A673 (cell line): ENCODE measurements around the gene OR5AR1. TPM values are rescaled to one million over a fixed set of nuclear protein-coding genes. Genes with fewer than 3 reads are reported as not detected.
"Not testable (repeated sequence)": the region's sequence is repeated elsewhere in the genome, so short reads cannot be mapped to it uniquely, and the experiment has no call there.

Source experiments
- BruUV-seq: library from RNA; stranded (reverse); fragments of 400-500 nt; replicated peaks from 2 replicates; lab custom pipeline; 2021; lab: Mats Ljungman, UMichigan
- CTCF ChIA-PET: fragments of 300-600 bp; sonication (Branson Sonifier 250); formaldehyde crosslinking; loops from one replicate; lab custom pipeline; 2022; ENCODE audit warnings: antibody characterized with exemption; lab: Charles Lee
- POLR2A ChIA-PET: fragments of 300-600 bp; sonication (Branson Sonifier 250); formaldehyde crosslinking; loops from one replicate; lab custom pipeline; 2022; ENCODE audit warnings: antibody characterized with exemption; ENCODE audit not compliant: low non-redundant PET; lab: Charles Lee
- DNase-seq: peaks from one replicate; pipeline ENCODE4 v3.0.0-alpha.2; 2015; ENCODE audit warnings: low spot score
- H3K27ac ChIP-seq: fragments of 200-600 bp; sonication (generic); 2 replicates; pipeline ENCODE4 v1.5.1; 2016; ENCODE audit warnings: mixed run types, low read depth, mild to moderate bottlenecking, mixed read lengths, antibody characterized with exemption, low read length; ENCODE audit not compliant: poor library complexity, severe bottlenecking
- H3K27me3 ChIP-seq: fragments of 200-600 bp; sonication (generic); replicated peaks from 2 replicates; pipeline ENCODE4 v1.6.1; 2017; ENCODE audit warnings: mixed run types, low read depth, mild to moderate bottlenecking, mixed read lengths, antibody characterized with exemption, low read length; ENCODE audit not compliant: insufficient read depth, poor library complexity
- H3K36me3 ChIP-seq: fragments of 200-600 bp; sonication (generic); 2 replicates; pipeline ENCODE4 v1.6.1; 2016; ENCODE audit warnings: mixed run types, mild to moderate bottlenecking, mixed read lengths, antibody characterized with exemption, low read length; ENCODE audit not compliant: insufficient read depth, poor library complexity, severe bottlenecking
- H3K4me1 ChIP-seq: fragments of 200-600 bp; sonication (generic); 2 replicates; pipeline ENCODE4 v1.6.1; 2017; ENCODE audit warnings: mixed run types, mild to moderate bottlenecking, mixed read lengths, antibody characterized with exemption, low read length; ENCODE audit not compliant: insufficient read depth, poor library complexity, severe bottlenecking
- H3K4me3 ChIP-seq: fragments of 200-600 bp; sonication (generic); 2 replicates; pipeline ENCODE4 v1.5.1; 2016; ENCODE audit warnings: low read depth, mixed run types, mild to moderate bottlenecking, mixed read lengths, low read length; ENCODE audit not compliant: poor library complexity, severe bottlenecking
- H3K9me3 ChIP-seq: fragments of 200-600 bp; sonication (generic); 2 replicates; pipeline ENCODE4 v1.6.1; 2016; ENCODE audit warnings: mixed run types, low read depth, mild to moderate bottlenecking, mixed read lengths, antibody characterized with exemption, low read length; ENCODE audit not compliant: poor library complexity, severe bottlenecking
- CTCF ChIP-seq: fragments of 300-800, 200-600 bp; sonication (generic); conservative IDR thresholded peaks from 2 replicates; pipeline ENCODE4 v1.5.1; 2017; ENCODE audit warnings: low read depth, mild to moderate bottlenecking, antibody characterized with exemption, low read length, moderate library complexity, mixed read lengths
- EZH2 ChIP-seq: fragments of 200-600 bp; sonication (generic); IDR thresholded peaks from 2 replicates; pipeline ENCODE4 v1.6.1; 2017; ENCODE audit warnings: borderline replicate concordance, low read depth, mild to moderate bottlenecking, mixed read lengths, antibody characterized with exemption, low read length; ENCODE audit not compliant: poor library complexity, severe bottlenecking
- intact Hi-C: fragments of 100-400 bp; cut with micrococcal nuclease; formaldehyde crosslinking; loops from one replicate; pipeline ENCODE4 v1.10.0; 2022; ENCODE audit not compliant: unreplicated experiment
- total RNA-seq: library from RNA; stranded (reverse); gene quantifications from 2 replicates; pipeline ENCODE4 v1.2.3, GENCODE V29; 2021

Gene OR5AR1
- total RNA-seq, 1 experiment from 2014 or later: not detected

- Histone ChIP-seq H3K27ac (no peak overlapping the region), H3K27me3 (no peaks in the 10 kb centered on the region), H3K9me3 (no peaks in the 10 kb centered on the region), H3K4me3 (no peak overlapping the region), H3K4me1 (no peaks in the 10 kb centered on the region), H3K36me3 (no peaks in the 10 kb centered on the region)
- no TSS peak for BruUV-seq
- CTCF ChIA-PET: no interaction called here
- TF ChIP-seq CTCF (no peak), EZH2 (no peak)
- intact Hi-C loops: loop anchor here (10.0 kb wide), 2 partner anchors 85 to 125 kb away; partner anchors contain the start of gene OR9G4
- DNase-seq: no peak
- POLR2A ChIA-PET: no interaction called here
Observed at GRCh38 chr11:56659755-56660154, 3.7 kb upstream of the OR5AR1 start.

GRCh38 chr11:56670984-56671383, 7.5 kb downstream of the OR5AR1 start:
- CTCF ChIA-PET: no interaction called here
- H3K9me3 ChIP-seq: no peaks in the 10 kb centered on the region
- TF ChIP-seq CTCF (no peak), EZH2 (no peak)
- H3K27me3 ChIP-seq: no peaks in the 10 kb centered on the region
- no peak for DNase-seq
- H3K36me3 ChIP-seq: no peaks in the 10 kb centered on the region
- no peaks in the 10 kb centered on the region for H3K4me1 ChIP-seq
- BruUV-seq: no TSS peak
- intact Hi-C loops: no loop called here
- no peak overlapping the region for H3K4me3 ChIP-seq
- POLR2A ChIA-PET: no interaction called here
- H3K27ac ChIP-seq: no peak overlapping the region

- CTCF ChIA-PET: no interaction called here
- Histone ChIP-seq H3K4me1 (no peaks in the 10 kb centered on the region), H3K9me3 (no peaks in the 10 kb centered on the region), H3K27me3 (no peaks in the 10 kb centered on the region), H3K27ac (no peak overlapping the region), H3K4me3 (no peak overlapping the region), H3K36me3 (no peaks in the 10 kb centered on the region)
- no peak for DNase-seq
- TF ChIP-seq CTCF: no peak
- TF ChIP-seq EZH2: no peak
- intact Hi-C loops: no loop called here
- no TSS peak for BruUV-seq
- POLR2A ChIA-PET: no interaction called here
Observed at GRCh38 chr11:56688554-56689100, 25.1 kb downstream of the OR5AR1 start.

- H3K27me3 ChIP-seq, H3K4me3 ChIP-seq, H3K4me1 ChIP-seq, CTCF ChIA-PET, H3K9me3 ChIP-seq, H3K27ac ChIP-seq, intact Hi-C loops, BruUV-seq, DNase-seq, H3K36me3 ChIP-seq, POLR2A ChIA-PET: not testable (repeated sequence)
Observed at GRCh38 chr11:56691179-56691578, 27.7 kb downstream of the OR5AR1 start.
